Suprapubic skin (tissue), 4 donors: ENCODE results near the gene CD68.

Source experiments
- CTCF ChIP-seq, 2 donors: fragments of 200-600 bp in 1 of 2; fragments of 450-650 bp in 1 of 2; sonication (generic) in 1 of 2; IDR thresholded peaks; one replicate each; pipeline ENCODE4 v1.5.1; 2016 to 2019; ENCODE audit warnings: antibody characterized with exemption in 2 of 2, mild to moderate bottlenecking in 1 of 2, moderate library complexity in 1 of 2
- EP300 ChIP-seq: sonication (generic); formaldehyde crosslinking; IDR thresholded peaks from one replicate; pipeline ENCODE4 v1.6.1; 2017; ENCODE audit warnings: antibody characterized with exemption
- POLR2A ChIP-seq, 2 donors: fragments of 450-650 bp; IDR thresholded peaks; one replicate each; pipeline ENCODE4 v1.6.1; 2017; ENCODE audit warnings: antibody characterized with exemption in 2 of 2, mild to moderate bottlenecking in 2 of 2, moderate library complexity in 2 of 2
- POLR2AphosphoS5 ChIP-seq, 3 donors: sonication (generic); formaldehyde crosslinking; IDR thresholded peaks; one replicate each; pipeline ENCODE4 v1.6.1; 2017; ENCODE audit warnings: antibody characterized with exemption in 3 of 3

GRCh38 chr17:7610641-7611040, 31.2 kb downstream of the CD68 start:
- TF ChIP-seq CTCF (IDR thresholded peaks at IDR 0.05) = no peak
- no peak for TF ChIP-seq POLR2A (IDR thresholded peaks at IDR 0.05)
- TF ChIP-seq EP300 = no peak
- TF ChIP-seq POLR2AphosphoS5 (IDR thresholded peaks at IDR 0.05) = no peak
